GM10248 (cell line): ENCODE results near the gene MCM6.
"Not testable (repeated sequence)": the region's sequence is repeated elsewhere in the genome, so short reads cannot be mapped to it uniquely, and the experiment has no call there.

ENCODE experiments used
- CTCF ChIA-PET: fragments of 300-600 bp; sonication (Branson Sonifier 250); formaldehyde crosslinking; extraction: SDS; loops from one replicate; lab custom pipeline; 2021; ENCODE audit warnings: antibody characterized with exemption; lab: Yijun Ruan, JAX
- POLR2A ChIA-PET: fragments of 350-650 bp; sonication (Branson Sonifier 250); formaldehyde crosslinking; extraction: SDS; loops from one replicate; lab custom pipeline; 2020; ENCODE audit warnings: antibody characterized with exemption; lab: Yijun Ruan, JAX
- DNase-seq: peaks from one replicate; pipeline ENCODE4 v3.0.0; 2012; ENCODE audit errors: extremely low spot score
- CTCF ChIP-seq: IDR thresholded peaks from 2 replicates; pipeline ENCODE4 v1.5.1; 2012; ENCODE audit warnings: mild to moderate bottlenecking, low read depth; ENCODE audit errors: extremely low read depth, missing control alignments, control extremely low read depth

The MCM6 gene

DNA sequence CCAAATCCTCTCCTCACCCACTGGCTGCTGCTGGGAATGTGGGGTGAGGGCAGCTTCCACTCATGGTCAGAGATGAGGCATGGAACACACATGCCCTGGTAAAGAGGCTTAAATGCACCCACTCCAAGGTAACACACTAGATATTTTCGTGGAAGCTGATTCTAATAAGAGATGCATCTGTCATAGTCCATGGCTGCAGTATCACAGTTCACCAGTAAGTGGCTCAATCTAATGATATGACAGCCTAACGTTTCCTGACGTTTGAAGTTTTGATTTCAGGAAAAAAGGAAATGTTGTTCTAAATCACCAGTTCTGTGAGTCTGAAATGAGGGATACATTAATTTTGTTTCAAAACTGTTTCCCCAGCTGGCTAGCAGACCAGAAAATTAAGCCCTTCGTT is 77.5 kb downstream of the MCM6 start:
- ChIA-PET CTCF (interaction anchor here (1.1 to 8.3 kb wide), 19 partner anchors 14 to 794 kb away, joined by 3 to 187 read pairs (median 4); partner anchors contain the start of gene MCM6), POLR2A (no interaction called here)
- no peak for TF ChIP-seq CTCF
- DNase-seq, result no peak

DNA sequence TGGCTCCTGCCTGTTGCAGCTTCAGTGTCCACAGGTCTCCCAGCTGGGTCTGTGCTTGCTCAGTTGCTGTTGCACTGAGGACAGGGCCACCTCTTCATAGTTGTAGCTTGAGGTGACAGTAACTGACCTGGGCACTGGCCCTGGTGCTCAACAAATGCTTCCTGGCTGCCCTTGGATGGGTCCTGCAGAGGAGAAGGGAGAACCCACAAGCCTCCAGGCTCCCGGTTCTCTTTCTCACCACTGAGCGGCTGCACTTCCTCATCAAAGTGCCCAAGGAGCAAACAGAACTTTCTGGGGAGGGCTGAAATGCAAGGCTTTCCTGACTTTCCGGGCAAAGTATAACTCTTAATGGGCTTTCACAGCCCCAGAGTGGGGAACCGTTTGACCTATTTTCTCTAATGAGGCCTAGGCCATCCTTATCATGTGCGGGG is 78.0 kb downstream of the MCM6 start:
- ChIA-PET POLR2A (no interaction called here), CTCF (interaction anchor here (0.7 to 8.3 kb wide), 45 partner anchors 14 to 810 kb away, joined by 3 to 187 read pairs (median 4); partner anchors contain the start of gene MCM6)
- DNase-seq, result no peak
- no peak for TF ChIP-seq CTCF

DNA sequence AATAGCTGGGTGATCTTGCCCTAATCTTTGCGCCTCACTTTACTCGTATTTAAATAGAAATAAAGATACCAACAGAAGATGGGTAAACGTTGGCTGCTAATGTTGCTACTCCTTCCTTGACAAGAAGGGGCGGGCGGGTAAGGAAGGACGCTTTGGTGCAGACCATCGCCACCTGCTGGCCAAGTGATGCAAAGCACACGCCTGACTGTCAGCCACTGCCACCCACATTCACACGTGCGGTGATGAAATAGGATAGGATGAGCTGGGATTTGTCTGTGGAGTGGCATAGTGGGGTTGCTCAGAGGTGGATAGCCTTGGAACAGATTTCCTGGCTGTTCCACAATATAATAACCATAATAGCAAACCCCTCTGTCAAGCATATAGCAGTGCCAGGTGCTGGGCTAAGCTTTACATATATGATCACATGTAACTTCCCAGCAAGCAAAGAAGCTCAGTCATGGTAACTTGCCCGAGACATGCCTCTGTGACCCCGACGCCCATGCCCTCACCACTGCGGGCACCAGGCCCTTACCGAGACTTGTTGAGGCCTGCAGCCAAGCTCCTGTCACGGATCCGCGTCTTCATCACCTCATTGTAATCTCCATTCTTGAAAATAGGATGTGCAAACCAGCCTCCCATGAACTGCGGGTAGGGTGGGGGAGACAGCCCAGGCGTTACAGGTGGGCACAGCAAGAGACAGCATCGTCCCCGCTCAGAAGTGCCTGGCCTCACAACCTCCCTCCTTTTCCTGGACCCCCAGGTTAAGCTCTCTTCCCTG is 78.6 kb downstream of the MCM6 start:
- peak; percentile 99 for TF ChIP-seq CTCF
- peak; percentile 86 for DNase-seq
- ChIA-PET CTCF (interaction anchor here (0.6 to 8.3 kb wide), 56 partner anchors 14 to 1632 kb away, joined by 3 to 187 read pairs (median 4); partner anchors contain the start of genes LCT and MCM6), POLR2A (no interaction called here)

DNA sequence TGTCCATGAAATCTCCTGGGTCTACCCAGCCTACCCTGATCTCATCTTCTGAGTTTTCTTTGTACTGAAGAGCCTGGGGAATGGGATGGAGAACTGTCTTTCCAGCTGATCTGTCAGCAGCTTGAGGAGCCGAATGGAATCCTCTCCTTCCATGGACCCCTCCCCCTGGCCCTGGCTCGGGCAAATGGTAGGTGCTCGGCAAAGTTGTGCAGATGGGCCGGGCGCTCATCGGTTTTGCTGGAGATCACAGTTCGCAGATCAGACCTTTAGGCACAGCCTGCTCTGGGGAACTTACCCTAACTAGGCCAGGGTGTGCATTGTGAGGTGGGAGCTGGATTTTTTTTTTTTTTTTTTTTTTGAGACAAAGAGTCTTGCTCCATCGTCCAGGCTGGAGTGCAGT is 79.6 kb downstream of the MCM6 start:
- ChIA-PET CTCF (interaction anchor here (0.6 to 8.3 kb wide), 29 partner anchors 13 to 1631 kb away, joined by 3 to 187 read pairs (median 5); partner anchors contain the start of genes LCT and MCM6), POLR2A (no interaction called here)
- DNase-seq, result no peak
- no peak for TF ChIP-seq CTCF

DNA sequence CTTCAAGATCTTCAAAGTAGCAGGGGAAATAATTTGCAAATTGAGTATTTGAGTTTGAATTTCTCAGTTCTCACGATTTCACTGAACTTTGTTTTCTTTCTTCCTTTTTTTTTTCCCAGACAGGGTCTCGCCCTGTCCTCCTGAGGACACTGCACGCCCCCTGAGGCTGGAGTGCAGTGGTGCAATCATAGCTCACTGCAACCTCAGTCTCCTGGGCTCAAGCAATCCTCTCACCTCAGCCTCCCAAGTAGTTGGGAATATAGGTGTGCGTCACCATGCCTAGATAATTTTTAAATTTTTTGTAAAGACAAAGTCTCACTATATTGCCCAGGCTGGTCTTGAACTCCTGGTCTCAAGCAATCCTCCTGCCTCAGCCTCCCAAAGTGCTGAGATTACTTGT is 80.6 kb downstream of the MCM6 start:
- CTCF ChIA-PET, result interaction anchor here (1.1 to 8.3 kb wide), 7 partner anchors 8 to 790 kb away, joined by 3 to 187 read pairs (median 4); no protein-coding TSS in a partner anchor
- DNase-seq, POLR2A ChIA-PET: not testable (repeated sequence)

DNA sequence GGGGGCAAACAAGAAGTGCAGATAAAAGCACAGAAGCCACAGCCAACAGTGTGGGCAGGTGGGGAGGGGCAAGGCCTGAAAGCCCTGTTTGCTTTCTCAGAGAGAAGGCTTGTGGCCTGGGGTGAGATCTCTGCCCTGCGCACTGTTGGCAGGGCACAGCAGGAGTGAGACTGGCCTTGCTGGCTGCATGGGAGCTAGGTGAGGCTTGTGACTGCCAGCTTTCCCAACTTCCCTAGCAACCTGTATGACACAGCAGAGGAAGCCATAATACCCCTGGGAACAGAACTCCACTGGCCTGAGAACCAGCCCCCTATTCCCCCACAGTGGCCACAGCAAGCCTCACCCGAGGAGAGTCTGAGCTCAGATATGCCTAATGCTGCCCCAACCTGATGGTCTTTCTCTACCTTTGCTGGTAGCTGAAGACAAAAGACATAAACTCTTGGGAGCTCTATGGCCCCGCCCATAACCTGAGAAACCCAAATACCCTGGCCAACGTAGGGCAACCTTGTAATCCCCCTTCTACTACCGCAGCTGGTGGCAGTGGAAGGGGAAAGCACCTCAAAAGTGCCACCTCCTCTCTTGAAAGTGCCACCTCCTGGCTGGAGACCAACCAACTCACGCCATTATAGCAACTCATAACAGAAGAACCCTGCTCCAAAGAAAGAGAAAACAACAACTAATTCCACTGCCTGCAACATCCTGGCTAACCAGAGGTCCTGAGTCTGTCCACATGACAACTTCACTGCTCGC is 83.7 kb downstream of the MCM6 start:
- POLR2A ChIA-PET, result no interaction called here
- DNase-seq, result no peak
- no peak for TF ChIP-seq CTCF
- CTCF ChIA-PET, result interaction anchor here (0.9 to 2.7 kb wide), 7 partner anchors 9 to 789 kb away, joined by 3 to 10 read pairs (median 3); no protein-coding TSS in a partner anchor
